HEK293T (cell line): Measurements from ENCODE around the gene SERPINB6.

ENCODE experiments used
- BHLHE40 ChIP-seq: fragments of 450-650 bp; IDR thresholded peaks from 2 replicates; pipeline ENCODE4 v1.6.1; 2016; ENCODE audit warnings: mild to moderate bottlenecking, moderate library complexity, borderline replicate concordance
- ELF4 ChIP-seq: fragments of 450-650 bp; IDR thresholded peaks from 2 replicates; pipeline ENCODE4 v1.6.1; 2017; ENCODE audit warnings: antibody characterized with exemption
- FOXM1 ChIP-seq: fragments of 450-650 bp; IDR thresholded peaks from 2 replicates; pipeline ENCODE4 v1.6.1; 2017; ENCODE audit warnings: mild to moderate bottlenecking, borderline replicate concordance
- LEF1 ChIP-seq: fragments of 450-650 bp; IDR thresholded peaks from 2 replicates; pipeline ENCODE4 v1.6.1; 2017; ENCODE audit warnings: mild to moderate bottlenecking, borderline replicate concordance
- NFRKB ChIP-seq: fragments of 450-650 bp; IDR thresholded peaks from 2 replicates; pipeline ENCODE4 v1.6.1; 2016; ENCODE audit warnings: mild to moderate bottlenecking, moderate library complexity
- SUZ12 ChIP-seq: fragments of 450-650 bp; IDR thresholded peaks from 2 replicates; pipeline ENCODE4 v1.6.1; 2016; ENCODE audit warnings: mild to moderate bottlenecking
- TARDBP ChIP-seq: fragments of 450-650 bp; IDR thresholded peaks from 2 replicates; pipeline ENCODE4 v1.6.1; 2016

GRCh38 chr6:2949536-2950083 is 21.8 kb downstream of the SERPINB6 start:
- no peak for TF ChIP-seq NFRKB
- TF ChIP-seq ELF4 = no peak
- no peak for TF ChIP-seq FOXM1
- no peak for TF ChIP-seq LEF1
- TF ChIP-seq SUZ12 = no peak
- TF ChIP-seq BHLHE40 = no peak
- no peak for TF ChIP-seq TARDBP
